ENCODE measurements around the gene MOB1A.

DNA sequence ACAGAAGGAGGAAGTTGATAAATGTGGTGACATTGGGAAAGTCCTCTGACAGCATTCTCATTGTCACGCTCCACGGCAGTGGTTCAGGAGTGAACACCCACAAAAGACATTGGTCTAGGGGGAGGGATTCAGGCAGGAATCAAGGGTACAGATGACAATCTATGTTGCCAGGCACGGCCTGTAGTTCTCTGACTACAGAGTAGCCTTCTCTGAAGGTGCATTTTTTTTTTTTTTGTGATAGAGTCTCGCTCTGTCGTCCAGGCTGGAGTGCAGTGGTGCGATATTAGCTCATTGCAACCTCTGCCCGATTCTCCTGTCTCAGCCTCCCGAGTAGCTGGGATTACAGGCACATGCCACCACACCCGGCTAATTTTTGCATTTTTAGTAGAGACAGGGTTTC is 7.4 kb upstream of the MOB1A start:
- TF ChIP-seq, protein P1, sequence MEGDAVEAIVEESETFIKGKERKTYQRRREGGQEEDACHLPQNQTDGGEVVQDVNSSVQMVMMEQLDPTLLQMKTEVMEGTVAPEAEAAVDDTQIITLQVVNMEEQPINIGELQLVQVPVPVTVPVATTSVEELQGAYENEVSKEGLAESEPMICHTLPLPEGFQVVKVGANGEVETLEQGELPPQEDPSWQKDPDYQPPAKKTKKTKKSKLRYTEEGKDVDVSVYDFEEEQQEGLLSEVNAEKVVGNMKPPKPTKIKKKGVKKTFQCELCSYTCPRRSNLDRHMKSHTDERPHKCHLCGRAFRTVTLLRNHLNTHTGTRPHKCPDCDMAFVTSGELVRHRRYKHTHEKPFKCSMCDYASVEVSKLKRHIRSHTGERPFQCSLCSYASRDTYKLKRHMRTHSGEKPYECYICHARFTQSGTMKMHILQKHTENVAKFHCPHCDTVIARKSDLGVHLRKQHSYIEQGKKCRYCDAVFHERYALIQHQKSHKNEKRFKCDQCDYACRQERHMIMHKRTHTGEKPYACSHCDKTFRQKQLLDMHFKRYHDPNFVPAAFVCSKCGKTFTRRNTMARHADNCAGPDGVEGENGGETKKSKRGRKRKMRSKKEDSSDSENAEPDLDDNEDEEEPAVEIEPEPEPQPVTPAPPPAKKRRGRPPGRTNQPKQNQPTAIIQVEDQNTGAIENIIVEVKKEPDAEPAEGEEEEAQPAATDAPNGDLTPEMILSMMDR (IDR thresholded peaks at IDR 0.05; ENCODE audit: low read length): no peak
- no peak for TF ChIP-seq EZH2 (IDR thresholded peaks at IDR 0.05; ENCODE audit: borderline replicate concordance, low read length)

Data from OCI-LY1 (cell line).